ENCODE results near the gene RPS3. TPM values are rescaled to one million over a fixed set of nuclear protein-coding genes. Genes with fewer than 3 reads are reported as not detected.

Gene RPS3
- total and polyA plus RNA-seq, 2 of the 13 experiments (the other 11 are each of a cell fraction or from before 2014, with no cell fraction given) = 2,143 to 3,616 TPM

DNA sequence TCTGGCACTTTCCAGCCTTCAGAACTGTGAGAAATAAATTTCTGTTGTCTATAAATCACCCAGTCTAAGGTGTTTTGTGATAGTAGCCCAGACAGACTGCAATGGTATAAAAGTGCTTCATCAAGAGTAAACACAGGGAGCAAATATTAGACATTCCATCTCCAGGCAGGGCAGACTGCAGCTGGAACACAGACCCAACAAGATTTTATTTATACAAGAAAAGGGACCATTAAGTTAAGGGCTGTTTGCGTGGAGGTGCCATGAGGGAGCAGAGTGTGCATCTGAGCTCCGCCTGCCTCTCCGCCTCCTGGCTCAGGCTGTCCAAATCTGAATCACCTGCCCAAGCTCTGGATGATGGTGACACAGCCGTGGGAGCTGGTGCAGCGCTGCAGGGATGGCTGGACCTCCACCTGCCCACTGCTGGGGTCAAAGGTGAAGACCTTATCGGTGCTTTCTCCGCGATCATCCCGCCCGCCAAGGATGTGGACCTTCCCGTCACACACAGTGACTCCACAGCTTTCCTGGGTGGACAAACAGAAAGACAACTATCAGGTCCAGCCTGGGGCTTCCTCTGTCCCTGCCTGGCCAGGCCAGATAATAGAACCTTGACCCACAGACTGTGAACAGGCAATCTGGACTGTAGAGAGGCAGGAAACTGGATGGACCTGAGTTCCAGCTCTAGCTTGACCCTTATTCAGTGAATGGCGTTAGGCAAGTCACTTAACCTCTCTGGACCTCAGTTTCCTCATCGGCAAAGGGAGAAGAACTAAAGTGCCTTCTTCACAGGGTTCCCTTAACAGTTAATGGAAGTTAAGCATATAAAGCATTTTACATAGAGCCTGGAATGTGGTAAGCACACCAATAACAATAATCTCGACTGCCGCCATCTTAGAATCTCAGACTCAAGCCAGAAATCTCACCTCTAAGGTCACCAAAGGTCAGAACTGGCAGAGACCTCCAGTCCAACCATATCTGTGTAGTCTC lies 23.2 kb downstream of the RPS3 start (continued):
- TF ChIP-seq, protein P1, sequence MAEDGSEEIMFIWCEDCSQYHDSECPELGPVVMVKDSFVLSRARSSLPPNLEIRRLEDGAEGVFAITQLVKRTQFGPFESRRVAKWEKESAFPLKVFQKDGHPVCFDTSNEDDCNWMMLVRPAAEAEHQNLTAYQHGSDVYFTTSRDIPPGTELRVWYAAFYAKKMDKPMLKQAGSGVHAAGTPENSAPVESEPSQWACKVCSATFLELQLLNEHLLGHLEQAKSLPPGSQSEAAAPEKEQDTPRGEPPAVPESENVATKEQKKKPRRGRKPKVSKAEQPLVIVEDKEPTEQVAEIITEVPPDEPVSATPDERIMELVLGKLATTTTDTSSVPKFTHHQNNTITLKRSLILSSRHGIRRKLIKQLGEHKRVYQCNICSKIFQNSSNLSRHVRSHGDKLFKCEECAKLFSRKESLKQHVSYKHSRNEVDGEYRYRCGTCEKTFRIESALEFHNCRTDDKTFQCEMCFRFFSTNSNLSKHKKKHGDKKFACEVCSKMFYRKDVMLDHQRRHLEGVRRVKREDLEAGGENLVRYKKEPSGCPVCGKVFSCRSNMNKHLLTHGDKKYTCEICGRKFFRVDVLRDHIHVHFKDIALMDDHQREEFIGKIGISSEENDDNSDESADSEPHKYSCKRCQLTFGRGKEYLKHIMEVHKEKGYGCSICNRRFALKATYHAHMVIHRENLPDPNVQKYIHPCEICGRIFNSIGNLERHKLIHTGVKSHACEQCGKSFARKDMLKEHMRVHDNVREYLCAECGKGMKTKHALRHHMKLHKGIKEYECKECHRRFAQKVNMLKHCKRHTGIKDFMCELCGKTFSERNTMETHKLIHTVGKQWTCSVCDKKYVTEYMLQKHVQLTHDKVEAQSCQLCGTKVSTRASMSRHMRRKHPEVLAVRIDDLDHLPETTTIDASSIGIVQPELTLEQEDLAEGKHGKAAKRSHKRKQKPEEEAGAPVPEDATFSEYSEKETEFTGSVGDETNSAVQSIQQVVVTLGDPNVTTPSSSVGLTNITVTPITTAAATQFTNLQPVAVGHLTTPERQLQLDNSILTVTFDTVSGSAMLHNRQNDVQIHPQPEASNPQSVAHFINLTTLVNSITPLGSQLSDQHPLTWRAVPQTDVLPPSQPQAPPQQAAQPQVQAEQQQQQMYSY (CRISPR knock-in tag; IDR thresholded peaks at IDR 0.05) = no peak
- TF ChIP-seq ZNF337 (CRISPR knock-in tag; IDR thresholded peaks at IDR 0.05; ENCODE audit: borderline replicate concordance, low read depth) (0 out of 2 replicates have a peak, but pooled peaks have one; percentile 36), KDM6A (CRISPR knock-in tag; IDR thresholded peaks at IDR 0.05; ENCODE audit: low read depth) (no peak), RORA (CRISPR knock-in tag; IDR thresholded peaks at IDR 0.05) (no peak), CEBPG (CRISPR knock-in tag; IDR thresholded peaks at IDR 0.05) (no peak), ZBTB1 (CRISPR knock-in tag; IDR thresholded peaks at IDR 0.05; ENCODE audit: borderline replicate concordance) (no peak), ETV6 (CRISPR knock-in tag; conservative IDR thresholded peaks at IDR 0.05) (no peak), NRL (CRISPR knock-in tag; IDR thresholded peaks at IDR 0.05; ENCODE audit: borderline replicate concordance) (no peak), FOXA3 (CRISPR knock-in tag; IDR thresholded peaks at IDR 0.05) (0 out of 2 replicates have a peak, but pooled peaks have one; percentile 38), ZFP90 (CRISPR knock-in tag; IDR thresholded peaks at IDR 0.05; ENCODE audit: borderline replicate concordance) (no peak), ZNF33B (CRISPR knock-in tag; IDR thresholded peaks at IDR 0.05) (no peak), RFXANK (CRISPR knock-in tag; IDR thresholded peaks at IDR 0.05) (no peak)
- TF ChIP-seq, protein P2, sequence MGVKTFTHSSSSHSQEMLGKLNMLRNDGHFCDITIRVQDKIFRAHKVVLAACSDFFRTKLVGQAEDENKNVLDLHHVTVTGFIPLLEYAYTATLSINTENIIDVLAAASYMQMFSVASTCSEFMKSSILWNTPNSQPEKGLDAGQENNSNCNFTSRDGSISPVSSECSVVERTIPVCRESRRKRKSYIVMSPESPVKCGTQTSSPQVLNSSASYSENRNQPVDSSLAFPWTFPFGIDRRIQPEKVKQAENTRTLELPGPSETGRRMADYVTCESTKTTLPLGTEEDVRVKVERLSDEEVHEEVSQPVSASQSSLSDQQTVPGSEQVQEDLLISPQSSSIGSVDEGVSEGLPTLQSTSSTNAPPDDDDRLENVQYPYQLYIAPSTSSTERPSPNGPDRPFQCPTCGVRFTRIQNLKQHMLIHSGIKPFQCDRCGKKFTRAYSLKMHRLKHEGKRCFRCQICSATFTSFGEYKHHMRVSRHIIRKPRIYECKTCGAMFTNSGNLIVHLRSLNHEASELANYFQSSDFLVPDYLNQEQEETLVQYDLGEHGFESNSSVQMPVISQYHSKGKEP (CRISPR knock-in tag; IDR thresholded peaks at IDR 0.05) = no peak
- TF ChIP-seq, protein P3, sequence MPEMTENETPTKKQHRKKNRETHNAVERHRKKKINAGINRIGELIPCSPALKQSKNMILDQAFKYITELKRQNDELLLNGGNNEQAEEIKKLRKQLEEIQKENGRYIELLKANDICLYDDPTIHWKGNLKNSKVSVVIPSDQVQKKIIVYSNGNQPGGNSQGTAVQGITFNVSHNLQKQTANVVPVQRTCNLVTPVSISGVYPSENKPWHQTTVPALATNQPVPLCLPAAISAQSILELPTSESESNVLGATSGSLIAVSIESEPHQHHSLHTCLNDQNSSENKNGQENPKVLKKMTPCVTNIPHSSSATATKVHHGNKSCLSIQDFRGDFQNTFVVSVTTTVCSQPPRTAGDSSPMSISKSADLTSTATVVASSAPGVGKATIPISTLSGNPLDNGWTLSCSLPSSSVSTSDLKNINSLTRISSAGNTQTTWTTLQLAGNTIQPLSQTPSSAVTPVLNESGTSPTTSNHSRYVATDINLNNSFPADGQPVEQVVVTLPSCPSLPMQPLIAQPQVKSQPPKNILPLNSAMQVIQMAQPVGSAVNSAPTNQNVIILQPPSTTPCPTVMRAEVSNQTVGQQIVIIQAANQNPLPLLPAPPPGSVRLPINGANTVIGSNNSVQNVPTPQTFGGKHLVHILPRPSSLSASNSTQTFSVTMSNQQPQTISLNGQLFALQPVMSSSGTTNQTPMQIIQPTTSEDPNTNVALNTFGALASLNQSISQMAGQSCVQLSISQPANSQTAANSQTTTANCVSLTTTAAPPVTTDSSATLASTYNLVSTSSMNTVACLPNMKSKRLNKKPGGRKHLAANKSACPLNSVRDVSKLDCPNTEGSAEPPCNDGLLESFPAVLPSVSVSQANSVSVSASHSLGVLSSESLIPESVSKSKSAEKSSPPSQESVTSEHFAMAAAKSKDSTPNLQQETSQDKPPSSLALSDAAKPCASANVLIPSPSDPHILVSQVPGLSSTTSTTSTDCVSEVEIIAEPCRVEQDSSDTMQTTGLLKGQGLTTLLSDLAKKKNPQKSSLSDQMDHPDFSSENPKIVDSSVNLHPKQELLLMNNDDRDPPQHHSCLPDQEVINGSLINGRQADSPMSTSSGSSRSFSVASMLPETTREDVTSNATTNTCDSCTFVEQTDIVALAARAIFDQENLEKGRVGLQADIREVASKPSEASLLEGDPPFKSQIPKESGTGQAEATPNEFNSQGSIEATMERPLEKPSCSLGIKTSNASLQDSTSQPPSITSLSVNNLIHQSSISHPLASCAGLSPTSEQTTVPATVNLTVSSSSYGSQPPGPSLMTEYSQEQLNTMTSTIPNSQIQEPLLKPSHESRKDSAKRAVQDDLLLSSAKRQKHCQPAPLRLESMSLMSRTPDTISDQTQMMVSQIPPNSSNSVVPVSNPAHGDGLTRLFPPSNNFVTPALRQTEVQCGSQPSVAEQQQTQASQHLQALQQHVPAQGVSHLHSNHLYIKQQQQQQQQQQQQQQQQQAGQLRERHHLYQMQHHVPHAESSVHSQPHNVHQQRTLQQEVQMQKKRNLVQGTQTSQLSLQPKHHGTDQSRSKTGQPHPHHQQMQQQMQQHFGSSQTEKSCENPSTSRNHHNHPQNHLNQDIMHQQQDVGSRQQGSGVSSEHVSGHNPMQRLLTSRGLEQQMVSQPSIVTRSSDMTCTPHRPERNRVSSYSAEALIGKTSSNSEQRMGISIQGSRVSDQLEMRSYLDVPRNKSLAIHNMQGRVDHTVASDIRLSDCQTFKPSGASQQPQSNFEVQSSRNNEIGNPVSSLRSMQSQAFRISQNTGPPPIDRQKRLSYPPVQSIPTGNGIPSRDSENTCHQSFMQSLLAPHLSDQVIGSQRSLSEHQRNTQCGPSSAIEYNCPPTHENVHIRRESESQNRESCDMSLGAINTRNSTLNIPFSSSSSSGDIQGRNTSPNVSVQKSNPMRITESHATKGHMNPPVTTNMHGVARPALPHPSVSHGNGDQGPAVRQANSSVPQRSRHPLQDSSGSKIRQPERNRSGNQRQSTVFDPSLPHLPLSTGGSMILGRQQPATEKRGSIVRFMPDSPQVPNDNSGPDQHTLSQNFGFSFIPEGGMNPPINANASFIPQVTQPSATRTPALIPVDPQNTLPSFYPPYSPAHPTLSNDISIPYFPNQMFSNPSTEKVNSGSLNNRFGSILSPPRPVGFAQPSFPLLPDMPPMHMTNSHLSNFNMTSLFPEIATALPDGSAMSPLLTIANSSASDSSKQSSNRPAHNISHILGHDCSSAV (CRISPR knock-in tag; IDR thresholded peaks at IDR 0.05; ENCODE audit: borderline replicate concordance) = no peak

Data from HepG2 (cell line).